ENCODE measurements around the gene DPY19L2.
"Not testable (repeated sequence)": the region's sequence is repeated elsewhere in the genome, so short reads cannot be mapped to it uniquely, and the experiment has no call there.

The DPY19L2 gene

DNA sequence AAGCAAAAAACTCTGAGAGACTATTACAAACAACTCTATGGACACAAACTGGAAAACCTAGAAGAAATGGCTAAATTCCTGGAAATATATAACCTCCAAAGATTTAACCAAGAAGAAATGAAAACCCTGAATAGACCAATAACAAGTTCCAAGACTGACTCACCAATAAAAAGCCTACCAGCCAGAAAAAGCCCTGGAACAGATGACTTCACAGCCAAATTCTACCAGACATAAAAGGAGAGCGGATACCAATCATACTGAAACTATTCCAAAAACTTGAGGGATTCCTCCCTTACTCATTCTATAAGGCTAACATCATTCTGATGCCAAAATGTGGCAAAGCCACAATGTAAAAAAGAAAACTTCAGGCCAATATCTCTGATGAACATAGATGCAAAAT is 18.8 kb downstream of the DPY19L2 start:
- H3K4me2 ChIP-seq; H4K20me1 ChIP-seq (ENCODE audit: insufficient read depth); H3K27ac ChIP-seq; H3K9ac ChIP-seq; H2AFZ ChIP-seq (ENCODE audit: low read depth); H3K79me2 ChIP-seq (ENCODE audit: insufficient read depth, low read depth); H3K4me3 ChIP-seq (IDR thresholded peaks at IDR 0.05; ENCODE audit: insufficient read depth, low read depth, low read length); H3K36me3 ChIP-seq (ENCODE audit: insufficient read depth); H3K27me3 ChIP-seq (ENCODE audit: insufficient read depth, low read depth); H3K4me1 ChIP-seq (ENCODE audit: low read depth, poor library complexity, severe bottlenecking): not testable (repeated sequence)

DNA sequence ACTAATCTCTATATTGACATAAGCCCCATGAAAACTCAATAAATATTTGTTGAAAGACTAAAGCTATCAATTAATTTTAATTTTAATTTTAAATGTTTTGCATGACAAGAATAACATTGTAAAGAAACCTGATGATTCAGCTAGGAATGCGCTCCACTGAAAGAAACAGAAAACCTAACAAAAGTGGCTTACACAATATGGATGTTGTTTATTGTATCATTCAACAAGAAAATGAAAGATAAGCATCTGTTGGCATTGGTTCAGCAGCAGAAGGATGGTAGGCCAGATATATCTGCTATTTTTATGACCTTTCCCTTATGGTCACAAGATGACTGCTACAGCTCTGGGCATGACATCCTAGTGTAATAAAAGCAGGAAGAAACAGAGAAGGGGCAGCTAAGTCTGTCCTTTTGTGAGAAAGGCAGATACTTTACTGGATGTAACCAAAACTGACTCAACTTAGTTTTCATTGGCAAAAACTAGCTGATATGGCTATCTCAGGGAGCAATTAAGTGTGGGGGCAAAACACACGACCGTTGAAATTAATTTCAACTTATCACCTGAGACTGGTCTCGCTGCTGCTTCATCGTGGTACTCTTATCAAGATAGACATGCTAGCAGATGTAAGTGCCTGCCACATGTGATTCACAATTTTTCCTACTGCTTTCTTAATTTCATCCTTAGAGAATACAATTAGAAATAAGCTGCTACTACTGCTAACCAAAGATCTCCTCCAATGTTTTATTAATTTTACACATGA is 24.7 kb downstream of the DPY19L2 start:
- H3K79me2 ChIP-seq (ENCODE audit: insufficient read depth, low read depth); H3K9ac ChIP-seq; H3K4me1 ChIP-seq (ENCODE audit: low read depth, poor library complexity, severe bottlenecking); H3K4me2 ChIP-seq; H4K20me1 ChIP-seq (ENCODE audit: insufficient read depth); H3K4me3 ChIP-seq (IDR thresholded peaks at IDR 0.05; ENCODE audit: insufficient read depth, low read depth, low read length); H2AFZ ChIP-seq (ENCODE audit: low read depth); H3K36me3 ChIP-seq (ENCODE audit: insufficient read depth); H3K27ac ChIP-seq; H3K27me3 ChIP-seq (ENCODE audit: insufficient read depth, low read depth): not testable (repeated sequence)

DNA sequence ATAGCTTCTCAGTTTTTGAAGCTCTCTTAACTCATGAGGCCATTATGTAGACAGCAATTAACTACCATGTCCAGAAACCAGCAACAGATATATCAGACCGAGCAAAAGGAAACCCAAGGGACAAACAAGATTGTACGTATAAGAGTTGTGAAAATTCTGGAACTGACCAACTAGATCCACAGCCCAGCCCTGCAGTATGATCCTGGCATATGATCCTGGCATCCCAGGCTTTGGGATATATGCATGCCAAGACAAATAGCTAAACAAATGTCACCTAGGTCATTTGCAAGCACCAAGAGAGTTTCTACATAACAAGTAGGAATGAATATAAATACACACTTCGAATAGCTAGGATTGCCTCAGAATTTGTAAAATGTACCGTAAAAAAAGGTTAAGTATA is 44.0 kb downstream of the DPY19L2 start:
- not testable (repeated sequence) for H3K27ac ChIP-seq; H4K20me1 ChIP-seq (ENCODE audit: insufficient read depth)

DNA sequence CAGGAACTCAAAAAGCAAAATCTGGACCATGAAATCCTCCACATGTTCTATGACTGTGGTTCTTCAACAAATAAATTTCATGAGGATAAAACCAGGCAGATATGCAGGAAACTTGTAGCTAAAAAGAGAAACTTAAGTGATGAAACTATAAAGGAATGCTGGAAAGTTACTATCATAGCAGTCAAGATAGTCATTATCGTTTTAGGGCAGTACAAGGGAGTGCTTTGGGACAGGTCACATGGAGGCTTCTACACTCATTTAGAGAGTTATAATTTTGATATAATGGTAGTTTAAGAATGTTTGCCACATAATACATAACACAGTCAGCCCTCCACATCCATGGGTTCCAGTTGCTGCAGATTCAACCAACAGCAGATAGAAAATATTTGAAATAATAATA is 52.7 kb downstream of the DPY19L2 start:
- H3K27me3 ChIP-seq (ENCODE audit: insufficient read depth, low read depth); H2AFZ ChIP-seq (ENCODE audit: low read depth); H4K20me1 ChIP-seq (ENCODE audit: insufficient read depth); H3K27ac ChIP-seq; H3K4me3 ChIP-seq (IDR thresholded peaks at IDR 0.05; ENCODE audit: insufficient read depth, low read depth, low read length); H3K4me2 ChIP-seq; H3K4me1 ChIP-seq (ENCODE audit: low read depth, poor library complexity, severe bottlenecking); H3K79me2 ChIP-seq (ENCODE audit: insufficient read depth, low read depth); H3K9ac ChIP-seq; H3K36me3 ChIP-seq (ENCODE audit: insufficient read depth): not testable (repeated sequence)

More for the DNA sequence above, 44.0 kb downstream of the DPY19L2 start:
- not testable (repeated sequence) for H2AFZ ChIP-seq (ENCODE audit: low read depth); H3K4me1 ChIP-seq (ENCODE audit: low read depth, poor library complexity, severe bottlenecking); H3K79me2 ChIP-seq (ENCODE audit: insufficient read depth, low read depth); H3K4me2 ChIP-seq; H3K36me3 ChIP-seq (ENCODE audit: insufficient read depth); H3K4me3 ChIP-seq (IDR thresholded peaks at IDR 0.05; ENCODE audit: insufficient read depth, low read depth, low read length); H3K27me3 ChIP-seq (ENCODE audit: insufficient read depth, low read depth); H3K9ac ChIP-seq

DNA sequence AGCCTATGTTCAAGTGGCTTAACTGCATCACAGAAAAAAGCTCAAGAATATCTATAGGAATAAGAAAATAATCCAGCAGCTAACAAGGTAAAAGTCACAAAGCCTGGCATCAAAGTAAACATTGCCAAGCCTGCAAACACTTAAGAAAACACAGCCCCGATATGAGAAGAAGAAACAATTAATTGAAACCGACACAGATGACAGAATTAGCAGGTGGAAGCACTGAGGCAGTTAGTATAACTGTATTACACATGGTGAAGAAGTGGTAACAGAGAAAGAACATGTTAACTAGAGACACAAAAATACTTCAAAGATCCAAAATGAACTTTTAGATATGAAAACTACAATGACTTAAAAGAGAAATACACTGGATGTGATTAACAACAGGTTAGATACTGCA is 57.0 kb downstream of the DPY19L2 start:
- not testable (repeated sequence) for H3K9ac ChIP-seq; H3K36me3 ChIP-seq (ENCODE audit: insufficient read depth); H3K4me3 ChIP-seq (IDR thresholded peaks at IDR 0.05; ENCODE audit: insufficient read depth, low read depth, low read length); H3K27me3 ChIP-seq (ENCODE audit: insufficient read depth, low read depth); H4K20me1 ChIP-seq (ENCODE audit: insufficient read depth); H3K4me2 ChIP-seq; H3K4me1 ChIP-seq (ENCODE audit: low read depth, poor library complexity, severe bottlenecking); H3K79me2 ChIP-seq (ENCODE audit: insufficient read depth, low read depth); H3K27ac ChIP-seq; H2AFZ ChIP-seq (ENCODE audit: low read depth)

DNA sequence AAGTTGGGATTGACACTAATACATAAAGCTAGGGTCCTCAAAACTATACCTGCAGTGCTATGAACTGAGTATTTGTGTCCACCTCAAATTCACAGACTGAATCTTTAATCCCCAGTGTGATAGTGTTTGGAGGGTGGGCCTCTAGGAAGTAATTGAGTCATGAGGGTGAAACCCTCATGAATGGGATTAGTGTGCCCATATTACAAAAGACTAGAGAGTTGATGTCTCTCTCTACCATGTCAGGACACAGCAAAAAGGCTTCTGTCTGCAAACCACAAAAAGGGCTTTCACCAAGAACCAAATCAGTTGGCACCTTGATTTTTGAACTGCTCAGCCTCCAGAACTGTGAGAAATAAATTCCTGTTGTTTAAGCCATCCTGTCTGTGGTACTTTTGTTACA is 59.0 kb downstream of the DPY19L2 start:
- H3K4me3 ChIP-seq (IDR thresholded peaks at IDR 0.05; ENCODE audit: insufficient read depth, low read depth, low read length); H3K27ac ChIP-seq; H3K4me2 ChIP-seq; H3K27me3 ChIP-seq (ENCODE audit: insufficient read depth, low read depth); H2AFZ ChIP-seq (ENCODE audit: low read depth); H3K36me3 ChIP-seq (ENCODE audit: insufficient read depth); H3K9ac ChIP-seq; H3K4me1 ChIP-seq (ENCODE audit: low read depth, poor library complexity, severe bottlenecking); H4K20me1 ChIP-seq (ENCODE audit: insufficient read depth); H3K79me2 ChIP-seq (ENCODE audit: insufficient read depth, low read depth): not testable (repeated sequence)

DNA sequence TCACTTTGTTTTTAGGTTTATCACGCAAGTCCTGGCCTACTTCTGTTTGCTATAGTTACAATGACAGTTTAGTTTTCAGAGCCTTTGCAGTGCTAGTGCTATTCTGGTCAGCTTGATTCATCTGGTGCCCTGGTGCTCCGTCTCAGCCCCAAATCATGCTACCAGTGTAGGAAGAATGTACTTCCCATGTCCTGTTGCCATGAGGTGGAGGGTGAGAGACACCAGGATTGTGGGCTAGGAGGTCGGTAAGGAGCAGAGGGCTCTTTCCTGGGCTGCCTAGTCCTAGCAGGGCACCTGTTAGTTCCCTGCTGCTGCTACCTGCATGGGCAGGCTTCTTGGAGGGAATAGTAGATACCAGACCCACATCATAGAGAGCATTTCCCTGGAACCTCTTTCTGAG is 63.3 kb downstream of the DPY19L2 start:
- not testable (repeated sequence) for H2AFZ ChIP-seq (ENCODE audit: low read depth); H3K9ac ChIP-seq; H3K27ac ChIP-seq

DNA sequence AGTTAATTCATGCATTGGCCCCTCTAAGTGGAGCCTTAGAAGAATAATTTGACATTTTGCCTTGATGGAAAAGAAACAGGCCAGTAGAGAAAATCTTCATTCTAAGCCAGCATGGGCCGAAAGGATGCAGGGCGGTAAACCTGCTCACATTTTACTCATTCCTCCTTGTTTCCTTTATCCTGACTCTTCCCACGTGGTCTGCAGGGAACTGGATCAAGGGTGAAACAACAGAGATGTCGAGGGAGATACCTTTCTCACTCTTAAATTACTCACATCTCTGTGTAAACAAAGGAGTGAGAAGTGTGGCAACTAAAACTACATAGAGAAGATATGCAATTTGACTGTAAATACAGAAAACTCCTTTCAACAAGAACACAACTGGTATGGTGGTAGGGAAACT is 73.5 kb downstream of the DPY19L2 start:
- H3K4me1 ChIP-seq (ENCODE audit: low read depth, poor library complexity, severe bottlenecking); H3K9ac ChIP-seq; H4K20me1 ChIP-seq (ENCODE audit: insufficient read depth); H3K27me3 ChIP-seq (ENCODE audit: insufficient read depth, low read depth); H2AFZ ChIP-seq (ENCODE audit: low read depth); H3K4me3 ChIP-seq (IDR thresholded peaks at IDR 0.05; ENCODE audit: insufficient read depth, low read depth, low read length); H3K79me2 ChIP-seq (ENCODE audit: insufficient read depth, low read depth); H3K27ac ChIP-seq; H3K36me3 ChIP-seq (ENCODE audit: insufficient read depth); H3K4me2 ChIP-seq: not testable (repeated sequence)

More for the DNA sequence above, 63.3 kb downstream of the DPY19L2 start:
- H3K4me3 ChIP-seq (IDR thresholded peaks at IDR 0.05; ENCODE audit: insufficient read depth, low read depth, low read length); H4K20me1 ChIP-seq (ENCODE audit: insufficient read depth); H3K27me3 ChIP-seq (ENCODE audit: insufficient read depth, low read depth); H3K36me3 ChIP-seq (ENCODE audit: insufficient read depth); H3K79me2 ChIP-seq (ENCODE audit: insufficient read depth, low read depth); H3K4me2 ChIP-seq; H3K4me1 ChIP-seq (ENCODE audit: low read depth, poor library complexity, severe bottlenecking): not testable (repeated sequence)

DNA sequence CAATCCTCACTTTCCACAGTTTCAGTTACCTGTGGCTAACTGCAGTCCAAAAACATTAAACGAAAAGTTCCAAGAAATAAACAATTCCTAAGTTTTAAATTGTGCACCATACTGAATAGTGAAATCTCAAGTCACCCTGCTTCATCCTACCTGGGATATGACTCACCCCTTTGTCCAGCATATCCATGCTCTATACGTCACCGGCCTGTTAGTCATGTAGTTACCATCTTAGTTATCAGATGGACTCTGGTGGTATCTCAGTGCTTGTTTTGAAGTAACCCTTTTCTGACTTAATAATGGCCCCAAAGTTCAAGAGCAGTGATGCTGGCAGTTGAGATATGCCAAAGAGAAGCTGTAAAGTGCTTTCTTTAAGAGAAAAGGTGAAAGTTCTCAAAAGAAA is 83.9 kb downstream of the DPY19L2 start:
- not testable (repeated sequence) for H2AFZ ChIP-seq (ENCODE audit: low read depth); H3K4me1 ChIP-seq (ENCODE audit: low read depth, poor library complexity, severe bottlenecking); H3K4me2 ChIP-seq; H3K79me2 ChIP-seq (ENCODE audit: insufficient read depth, low read depth); H4K20me1 ChIP-seq (ENCODE audit: insufficient read depth); H3K4me3 ChIP-seq (IDR thresholded peaks at IDR 0.05; ENCODE audit: insufficient read depth, low read depth, low read length); H3K9ac ChIP-seq; H3K27me3 ChIP-seq (ENCODE audit: insufficient read depth, low read depth); H3K36me3 ChIP-seq (ENCODE audit: insufficient read depth); H3K27ac ChIP-seq

DNA sequence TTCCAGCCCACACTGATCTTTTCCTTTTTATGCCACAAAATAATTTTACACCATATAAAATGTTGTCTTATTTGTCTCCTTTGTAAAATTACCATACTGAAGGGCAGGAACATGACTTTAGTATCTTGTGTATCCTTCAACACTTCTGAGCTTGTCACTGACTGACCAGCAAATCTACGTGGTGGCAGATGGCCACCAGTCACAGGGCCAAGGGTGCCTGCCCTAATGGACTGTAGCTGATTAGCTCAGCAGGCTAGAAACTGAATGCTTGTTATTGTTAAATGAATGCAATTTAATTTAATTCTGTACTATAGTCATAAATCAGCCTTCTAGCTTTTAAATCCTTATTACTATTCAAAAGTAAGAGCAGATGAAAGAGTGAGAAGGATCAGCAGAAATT is 85.0 kb downstream of the DPY19L2 start:
- H2AFZ ChIP-seq (ENCODE audit: low read depth); H3K4me3 ChIP-seq (IDR thresholded peaks at IDR 0.05; ENCODE audit: insufficient read depth, low read depth, low read length); H3K27ac ChIP-seq; H4K20me1 ChIP-seq (ENCODE audit: insufficient read depth); H3K27me3 ChIP-seq (ENCODE audit: insufficient read depth, low read depth); H3K9ac ChIP-seq; H3K4me2 ChIP-seq; H3K4me1 ChIP-seq (ENCODE audit: low read depth, poor library complexity, severe bottlenecking); H3K36me3 ChIP-seq (ENCODE audit: insufficient read depth); H3K79me2 ChIP-seq (ENCODE audit: insufficient read depth, low read depth): not testable (repeated sequence)

DNA sequence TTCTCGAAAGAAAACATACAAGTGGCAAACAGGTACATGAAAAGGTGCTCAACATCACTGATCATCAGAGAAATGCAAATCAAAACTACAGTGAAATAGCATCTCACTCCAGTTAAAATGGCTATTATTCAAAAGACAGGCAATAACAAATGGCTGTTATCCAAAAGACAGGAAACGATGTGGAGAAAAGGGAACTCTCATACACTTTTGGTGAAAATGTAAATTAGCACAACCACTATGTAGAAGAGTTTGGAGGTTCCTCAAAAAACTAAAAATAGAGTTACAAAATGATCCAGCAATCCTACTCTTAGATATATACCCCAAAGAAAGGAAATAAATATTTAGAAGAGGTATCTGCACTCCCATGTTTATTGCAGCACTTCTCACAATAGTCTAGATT is 90.7 kb downstream of the DPY19L2 start:
- not testable (repeated sequence) for H3K4me2 ChIP-seq; H3K4me1 ChIP-seq (ENCODE audit: low read depth, poor library complexity, severe bottlenecking); H3K4me3 ChIP-seq (IDR thresholded peaks at IDR 0.05; ENCODE audit: insufficient read depth, low read depth, low read length); H4K20me1 ChIP-seq (ENCODE audit: insufficient read depth); H3K9ac ChIP-seq; H3K27ac ChIP-seq; H3K36me3 ChIP-seq (ENCODE audit: insufficient read depth); H3K79me2 ChIP-seq (ENCODE audit: insufficient read depth, low read depth); H2AFZ ChIP-seq (ENCODE audit: low read depth); H3K27me3 ChIP-seq (ENCODE audit: insufficient read depth, low read depth)

Measured in KMS-11 (cell line).